H1 (cell line): Measurements from ENCODE around the gene DEFB114. TPM values are rescaled to one million over a fixed set of nuclear protein-coding genes. Genes with fewer than 3 reads are reported as not detected.

Source experiments
- CTCF ChIA-PET: fragments of 300-600 bp; sonication (Branson Sonifier 250); formaldehyde crosslinking; loops from one replicate; lab custom pipeline; 2021; ENCODE audit not compliant: partially characterized antibody; lab: Charles Lee
- POLR2A ChIA-PET: fragments of 300-600 bp; sonication (Branson Sonifier 250); formaldehyde crosslinking; loops from one replicate; lab custom pipeline; 2021; ENCODE audit warnings: inconsistent platforms; ENCODE audit not compliant: partially characterized antibody; lab: Charles Lee
- DNase-seq, 2 experiments: peaks; one replicate each; pipeline versions ENCODE4 v3.0.0 to v3.0.0-alpha.2; 2010 to 2022; ENCODE audit warnings: low spot score in 2 of 2, low read depth in 1 of 2, mixed read lengths in 1 of 2
- FAIRE-seq: peaks from 2 replicates; lab custom pipeline; 2011; peaks lifted over from hg19 to GRCh38; lab: Jason Lieb, UNC
- H2AFZ ChIP-seq: 2 replicates; pipeline ENCODE4 v1.8.1; 2012; ENCODE audit warnings: low read length, inconsistent platforms
- H2AK5ac ChIP-seq: 2 replicates; pipeline ENCODE4 v1.6.1; 2013; ENCODE audit warnings: low read depth, low read length
- H2BK120ac ChIP-seq: replicated peaks from 2 replicates; pipeline ENCODE3; 2013; ENCODE audit warnings: low read depth, low read length, inconsistent platforms
- H2BK12ac ChIP-seq: 2 replicates; pipeline ENCODE4 v1.6.1; 2013; ENCODE audit warnings: low read depth, low read length
- H2BK15ac ChIP-seq: 2 replicates; pipeline ENCODE4 v1.6.1; 2013; ENCODE audit warnings: low read length
- H2BK20ac ChIP-seq: 2 replicates; pipeline ENCODE4 v1.6.1; 2013; ENCODE audit warnings: low read length
- H2BK5ac ChIP-seq: 2 replicates; pipeline ENCODE4 v1.6.1; 2013; ENCODE audit warnings: low read depth, low read length
- H3K14ac ChIP-seq: 2 replicates; pipeline ENCODE4 v1.6.1; 2013; ENCODE audit warnings: inconsistent platforms; ENCODE audit not compliant: insufficient read length
- H3K18ac ChIP-seq: 2 replicates; pipeline ENCODE4 v1.6.1; 2013; ENCODE audit warnings: low read length; ENCODE audit errors: extremely low read depth
- H3K23ac ChIP-seq: 2 replicates; pipeline ENCODE4 v1.6.1; 2013; ENCODE audit warnings: inconsistent platforms; ENCODE audit not compliant: insufficient read length
- H3K23me2 ChIP-seq: 2 replicates; pipeline ENCODE4 v1.6.1; 2013; ENCODE audit warnings: low read depth, low read length
- H3K27ac ChIP-seq: 2 replicates; pipeline ENCODE4 v1.6.1; 2011; ENCODE audit warnings: low read depth, low read length, inconsistent platforms
- H3K27me3 ChIP-seq, 4 experiments: replicated peaks in 1 of 4; 1 replicate in 1 of 4; 2 replicates in 3 of 4; pipeline versions ENCODE4 v1.6.1 to v1.8.1; 2011 to 2013; ENCODE audit warnings: low read length in 3 of 4, mild to moderate bottlenecking in 3 of 4, inconsistent platforms in 2 of 4, mixed read lengths in 2 of 4, moderate library complexity in 1 of 4; ENCODE audit not compliant: control insufficient read depth in 3 of 4, insufficient read depth in 3 of 4; ENCODE audit errors: extremely low read depth in 1 of 4
- H3K36me3 ChIP-seq, 4 experiments: 2 replicates each; pipeline versions ENCODE4 v1.6.1 to v1.8.1; 2011 to 2013; ENCODE audit warnings: mild to moderate bottlenecking in 4 of 4, low read length in 3 of 4, moderate library complexity in 2 of 4, control low read depth in 1 of 4, inconsistent platforms in 1 of 4; ENCODE audit not compliant: insufficient read depth in 4 of 4, control insufficient read depth in 2 of 4
- H3K4ac ChIP-seq: replicated peaks from 2 replicates; pipeline ENCODE3; 2013; ENCODE audit warnings: low read length, low read depth, mixed read lengths, inconsistent platforms; ENCODE audit not compliant: insufficient read length
- H3K4me1 ChIP-seq, 4 experiments: replicated peaks in 1 of 4; 1 replicate in 1 of 4; 2 replicates in 3 of 4; pipeline versions ENCODE4 v1.6.1 to v1.8.1; 2011 to 2013; ENCODE audit warnings: low read length in 3 of 4, inconsistent platforms in 2 of 4, mixed read lengths in 1 of 4; ENCODE audit not compliant: insufficient read depth in 4 of 4, control insufficient read depth in 3 of 4
- H3K4me2 ChIP-seq, 2 experiments: 2 replicates each; pipeline versions ENCODE4 v1.6.1 to v1.8.1; 2011 to 2013; ENCODE audit warnings: low read depth in 2 of 2, low read length in 2 of 2, control low read depth in 1 of 2, inconsistent platforms in 1 of 2, mild to moderate bottlenecking in 1 of 2; ENCODE audit not compliant: insufficient read depth in 1 of 2
- H3K4me3 ChIP-seq, 4 experiments: fragments of 200-600, 300-600 bp in 1 of 4; sonication (generic), shearing (Covaris generic), sonication (Bioruptor Twin) in 1 of 4; 2 replicates each; pipeline versions ENCODE4 v1.5.1 to v1.8.1; 2011 to 2016; ENCODE audit warnings: low read length in 4 of 4, low read depth in 3 of 4, control low read depth in 2 of 4, inconsistent platforms in 2 of 4, mild to moderate bottlenecking in 2 of 4, mixed read lengths in 1 of 4, moderate library complexity in 1 of 4; ENCODE audit not compliant: insufficient read depth in 2 of 4; ENCODE audit errors: extremely low read depth in 1 of 4
- H3K56ac ChIP-seq: replicated peaks from 2 replicates; pipeline ENCODE3; 2013; ENCODE audit warnings: low read depth, mild to moderate bottlenecking, mixed read lengths, low read length, inconsistent platforms; ENCODE audit not compliant: insufficient read length
- H3K79me1 ChIP-seq: 2 replicates; pipeline ENCODE4 v1.6.1; 2013; ENCODE audit warnings: low read depth, low read length, control low read depth
- H3K79me2 ChIP-seq, 2 experiments: 2 replicates each; pipeline versions ENCODE4 v1.6.1 to v1.8.1; 2012 to 2013; ENCODE audit warnings: low read length in 2 of 2, mild to moderate bottlenecking in 2 of 2, inconsistent platforms in 1 of 2; ENCODE audit not compliant: insufficient read depth in 2 of 2, control insufficient read depth in 1 of 2
- H3K9ac ChIP-seq, 4 experiments: replicated peaks in 1 of 4; 1 replicate in 1 of 4; 2 replicates in 3 of 4; pipeline versions ENCODE4 v1.6.1 to v1.8.1; 2011 to 2013; ENCODE audit warnings: low read depth in 3 of 4, low read length in 3 of 4, control low read depth in 2 of 4, mild to moderate bottlenecking in 2 of 4, moderate library complexity in 2 of 4, inconsistent platforms in 1 of 4; ENCODE audit errors: extremely low read depth in 1 of 4
- H3K9me3 ChIP-seq, 2 experiments: 2 replicates each; pipeline versions ENCODE4 v1.6.1 to v1.8.1; 2012 to 2013; ENCODE audit warnings: mild to moderate bottlenecking in 2 of 2, moderate library complexity in 2 of 2, control low read depth in 1 of 2, inconsistent platforms in 1 of 2, low read depth in 1 of 2, low read length in 1 of 2, mixed read lengths in 1 of 2; ENCODE audit not compliant: insufficient read depth in 2 of 2
- H4K20me1 ChIP-seq, 2 experiments: replicated peaks in 1 of 2; 2 replicates each; pipeline versions ENCODE3 to v1.8.1; 2011 to 2013; ENCODE audit warnings: inconsistent platforms in 2 of 2, low read length in 2 of 2, mild to moderate bottlenecking in 1 of 2; ENCODE audit not compliant: insufficient read depth in 2 of 2, control insufficient read depth in 1 of 2
- H4K5ac ChIP-seq: 2 replicates; pipeline ENCODE4 v1.6.1; 2013; ENCODE audit warnings: low read length, low read depth, mixed read lengths, inconsistent platforms; ENCODE audit not compliant: insufficient read length
- H4K8ac ChIP-seq: 2 replicates; pipeline ENCODE4 v1.8.0; 2013; ENCODE audit warnings: mild to moderate bottlenecking, moderate library complexity, low read length, inconsistent platforms; ENCODE audit not compliant: insufficient read depth; ENCODE audit errors: extremely low read depth
- H4K91ac ChIP-seq: replicated peaks from 2 replicates; pipeline ENCODE3; 2013; ENCODE audit warnings: low read length, mixed read lengths, inconsistent platforms; ENCODE audit not compliant: insufficient read length
- CBX5 ChIP-seq: fragments of 300-800, 300-1000 bp; sonication (generic); IDR thresholded peaks from 2 replicates; pipeline ENCODE4 v1.7.1; 2016; ENCODE audit warnings: antibody characterized with exemption, low read length, low read depth
- EGR1 ChIP-seq: IDR thresholded peaks from 2 replicates; pipeline ENCODE4 v1.6.1; 2011; ENCODE audit warnings: low read depth, low read length, borderline replicate concordance
- EZH2 ChIP-seq: fragments of 200-600 bp; sonication (generic); IDR thresholded peaks from 2 replicates; pipeline ENCODE4 v1.7.1; 2012; ENCODE audit warnings: low read depth, mild to moderate bottlenecking, moderate library complexity, low read length, inconsistent platforms; ENCODE audit not compliant: severe bottlenecking
- JUN ChIP-seq: IDR thresholded peaks from 2 replicates; pipeline ENCODE4 v1.6.1; 2011; ENCODE audit warnings: low read depth, mild to moderate bottlenecking, improper control_type of control experiment, low read length
- PHF8 ChIP-seq: fragments of 200-600 bp; sonication (generic); conservative IDR thresholded peaks from 2 replicates; pipeline ENCODE4 v1.7.1; 2012; ENCODE audit warnings: low read depth, mild to moderate bottlenecking, inconsistent platforms, low read length, moderate library complexity
- RFX5 ChIP-seq: IDR thresholded peaks from 2 replicates; pipeline ENCODE4 v1.6.1; 2011; ENCODE audit warnings: low read depth, low read length, improper control_type of control experiment, borderline replicate concordance
- RXRA ChIP-seq: IDR thresholded peaks from 2 replicates; pipeline ENCODE4 v1.6.1; 2011; ENCODE audit warnings: low read depth, mild to moderate bottlenecking, low read length, moderate library complexity; ENCODE audit not compliant: insufficient read depth
- SP4 ChIP-seq: IDR thresholded peaks from 2 replicates; pipeline ENCODE4 v1.6.1; 2012; ENCODE audit warnings: low read length, inconsistent platforms
- YY1 ChIP-seq: IDR thresholded peaks from 2 replicates; pipeline ENCODE4 v1.6.1; 2011; ENCODE audit warnings: low read depth, mild to moderate bottlenecking, low read length
- WGBS, 2 experiments: shearing (Covaris generic) in 1 of 2; methylation state at CpG; one replicate each; pipeline versions ENCODE4 v1.1.6 to v1.1.7; 2013 to 2015; ENCODE audit warnings: low lambda C conversion rate in 2 of 2, mixed read lengths in 2 of 2, inconsistent platforms in 1 of 2, low coverage in 1 of 2, missing lambda C conversion rate in 1 of 2; ENCODE audit not compliant: insufficient replicate concordance in 2 of 2, insufficient coverage in 1 of 2, insufficient read length in 1 of 2; ENCODE audit errors: extremely low coverage in 1 of 2, missing lambda C conversion rate in 1 of 2; 5-methylcytosine and 5-hydroxymethylcytosine counted together
- long read RNA-seq, 2 experiments: library from RNA in 1 of 2; library from capped mRNA in 1 of 2; stranded (forward); transcript quantifications; one replicate each; pipeline ENCODE4 v2.0.0, GENCODE V29; 2021; ENCODE audit warnings: inconsistent platforms in 1 of 2
- polyA minus RNA-seq, 3 experiments: library from RNA; depleted of rRNA, polyadenylated mRNA; stranded (reverse); fragments of >200 nt; gene quantifications; 1 replicate in 2 of 3; 2 replicates in 1 of 3; pipeline ENCODE4 v1.2.3, GENCODE V29; 2011
- polyA plus RNA-seq, 7 experiments: library from polyadenylated mRNA; depleted of rRNA in 3 of 7; stranded (reverse) in 5 of 7; unstranded in 2 of 7; fragments of >200 nt in 5 of 7; fragments of 200-250 nt in 2 of 7; gene quantifications; 1 replicate in 5 of 7; 2 replicates in 1 of 7; 4 replicates in 1 of 7; pipeline versions ENCODE4 v1.2.1 to v1.2.3, GENCODE V29; 2011 to 2013; ENCODE audit warnings: missing spikeins in 2 of 7, mixed read lengths in 2 of 7
- total RNA-seq: library from RNA; stranded (reverse); fragmentation: NEBNext Ultra II Directional; extraction: Animal tissue kit (Norgen Biotek cat#: 25700); gene quantifications from 2 replicates; pipeline ENCODE4 v1.2.1, GENCODE V29; 2021

Gene DEFB114, protein sequence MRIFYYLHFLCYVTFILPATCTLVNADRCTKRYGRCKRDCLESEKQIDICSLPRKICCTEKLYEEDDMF
- not detected in 2 replicates for total RNA-seq
- not detected in 2 replicates for polyA plus RNA-seq (2011; rRNA removed)
- polyA plus RNA-seq (2011; cell fraction: cytosol; rRNA removed), result not detected
- not detected for polyA plus RNA-seq (2011; cell fraction: nucleus; rRNA removed)
- not detected in 4 replicates for polyA plus RNA-seq (2012, experiment 1 of 2)
- not detected for polyA plus RNA-seq (2012, experiment 2 of 2)
- polyA plus RNA-seq (2013, experiment 1 of 2), result not detected
- polyA plus RNA-seq (2013, experiment 2 of 2), result not detected
- not detected in 2 replicates for polyA minus RNA-seq (2011; rRNA and poly(A)+ RNA removed)
- not detected for polyA minus RNA-seq (2011; cell fraction: cytosol; rRNA and poly(A)+ RNA removed)
- not detected for polyA minus RNA-seq (2011; cell fraction: nucleus; rRNA and poly(A)+ RNA removed)
- long read RNA-seq, experiment 1, result 0 reads
- long read RNA-seq, experiment 2, result 0 reads

DNA sequence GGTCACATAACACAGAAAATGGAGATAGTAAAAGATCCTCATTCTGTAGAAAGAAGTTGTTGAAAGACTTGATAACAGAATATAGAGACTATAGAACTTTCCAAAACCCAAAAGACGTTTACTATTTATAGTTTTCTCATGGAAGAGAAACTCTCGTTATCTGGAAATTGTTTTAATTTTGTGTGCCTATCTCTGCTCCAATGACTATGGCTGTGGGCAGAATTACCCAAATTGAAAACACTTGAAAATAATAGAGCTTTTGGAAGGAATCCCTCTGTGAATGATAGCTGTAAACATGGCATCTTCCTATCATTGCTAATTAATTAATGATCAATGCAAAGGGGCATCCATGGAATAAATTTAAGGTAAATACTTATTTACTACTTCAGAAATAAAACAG is at the start of gene DEFB114:
TSS of gene DEFB114 (minus strand) at position 101 of the 400 bp plus-strand sequence. CDS start at position 42, 59 bp downstream.
- no peak within 1 kb of the TSS for H2BK12ac ChIP-seq
- no peak within 1 kb of the TSS for H3K9ac ChIP-seq
- H3K23ac ChIP-seq, result no peak within 1 kb of the TSS
- no peaks in the 10 kb centered on the region for H3K79me2 ChIP-seq
- no peak within 1 kb of the TSS for H4K5ac ChIP-seq
- ChIA-PET CTCF (interaction anchor here (1.2 kb wide), 1 partner anchor 19 kb away, joined by 3 read pairs; no protein-coding TSS in a partner anchor), POLR2A (no interaction called here)
- no peak within 1 kb of the TSS for H2BK15ac ChIP-seq
- no peak within 1 kb of the TSS for H4K91ac ChIP-seq
- no peak for FAIRE-seq
- no peak within 1 kb of the TSS for H4K8ac ChIP-seq
- H3K14ac ChIP-seq, result no peak within 1 kb of the TSS
- no peak within 1 kb of the TSS for H3K18ac ChIP-seq
- no peak within 1 kb of the TSS for H3K27ac ChIP-seq
- no peak within 1 kb of the TSS for H2BK120ac ChIP-seq
- no peak within 1 kb of the TSS for H2AK5ac ChIP-seq
- H3K4ac ChIP-seq, result no peak within 1 kb of the TSS
- H4K20me1 ChIP-seq, result no peaks in the 10 kb centered on the region
- 87% methylated on average over 2 of the region's 2 CpGs; no CpG with 5 or more reads in 1 of the 2 experiments for WGBS, 2 experiments
- 0 out of 8 replicates have a peak, but pooled peaks cover 0 to under 1% (median 0%) of the 10 kb centered on the region in 4 experiments for H3K36me3 ChIP-seq
- H3K4me3 ChIP-seq, result no peak within 1 kb of the TSS
- H3K56ac ChIP-seq, result no peak within 1 kb of the TSS
- DNase-seq, result no peak
- H3K79me1 ChIP-seq, result no peaks in the 10 kb centered on the region
- no peaks in the 10 kb centered on the region for H3K27me3 ChIP-seq
- H3K4me1 ChIP-seq, result peaks cover 0 to 10% (median 3%) of the 10 kb centered on the region in 4 experiments; a peak in 1 of 7 replicates
- no peak within 1 kb of the TSS for H2AFZ ChIP-seq
- peaks cover 0 to 1% of the 10 kb centered on the region in 2 experiments; a peak in 1 of 4 replicates for H3K9me3 ChIP-seq
- H2BK20ac ChIP-seq, result no peak within 1 kb of the TSS
- H3K23me2 ChIP-seq, result no peaks in the 10 kb centered on the region
- no peak within 1 kb of the TSS for H3K4me2 ChIP-seq
- H2BK5ac ChIP-seq, result no peak within 1 kb of the TSS
- TF ChIP-seq SP4, result no peak
- no peak for TF ChIP-seq RXRA
- no peak for TF ChIP-seq JUN
- no peak for TF ChIP-seq EZH2
- no peak for TF ChIP-seq PHF8
- no peak for TF ChIP-seq YY1
- no peak for TF ChIP-seq EGR1
- no peak for TF ChIP-seq RFX5
- no peak for TF ChIP-seq CBX5
